HepG2 (cell line): Measurements from ENCODE around the gene FBN2. TPM values are rescaled to one million over a fixed set of nuclear protein-coding genes. Genes with fewer than 3 reads are reported as not detected.

Experiments
- ATAC-seq: fragments of 200-7000 bp; cut with Tn5 transposase; 3 replicates; pipeline ENCODE4 v1.9.1; 2020; ENCODE audit warnings: mild to moderate bottlenecking, moderate library complexity
- BruUV-seq: library from RNA; stranded (reverse); fragments of 400-500 nt; replicated peaks from 2 replicates; lab custom pipeline; 2021; lab: Mats Ljungman, UMichigan
- CTCF ChIA-PET: fragments of 300-600 bp; formaldehyde crosslinking; extraction: SDS; loops from one replicate; lab custom pipeline; 2021; ENCODE audit warnings: low total read pairs, inconsistent platforms, low intra/inter-chr PET ratio; lab: Yijun Ruan, JAX
- POLR2A ChIA-PET: fragments of 350-600 bp; sonication (Branson Sonifier 250); formaldehyde crosslinking; loops from one replicate; lab custom pipeline; 2020; ENCODE audit warnings: antibody characterized with exemption, inconsistent platforms; lab: Yijun Ruan, JAX
- DNase-seq: peaks from one replicate; pipeline ENCODE4 v3.0.0-alpha.2; 2015; ENCODE audit warnings: low spot score
- FAIRE-seq: peaks from 3 replicates; lab custom pipeline; 2011; peaks lifted over from hg19 to GRCh38; lab: Jason Lieb, UNC
- H2AFZ ChIP-seq: one replicate; pipeline ENCODE4 v1.6.1; 2011; ENCODE audit warnings: low read length, inconsistent platforms
- H3K27ac ChIP-seq: fragments of 300-600 bp; 3 replicates; pipeline ENCODE4 v1.8.0; 2011; ENCODE audit warnings: mixed run types, mild to moderate bottlenecking, mixed read lengths, low read length, inconsistent platforms; ENCODE audit not compliant: insufficient read depth; ENCODE audit errors: extremely low read length
- H3K27me3 ChIP-seq, 2 experiments: fragments of 200-600 bp in 1 of 2; 2 replicates in 1 of 2; 3 replicates in 1 of 2; pipeline versions ENCODE4 v1.6.0 to v1.8.0; 2011; ENCODE audit warnings: low read length in 2 of 2, mild to moderate bottlenecking in 2 of 2, moderate library complexity in 2 of 2, inconsistent platforms in 1 of 2; ENCODE audit not compliant: insufficient read depth in 2 of 2, control insufficient read depth in 1 of 2
- H3K36me3 ChIP-seq, 2 experiments: fragments of 200-600 bp in 1 of 2; replicated peaks in 1 of 2; 2 replicates in 1 of 2; 3 replicates in 1 of 2; pipeline versions ENCODE4 v1.5.1 to v1.8.0; 2011; ENCODE audit warnings: low read length in 2 of 2, inconsistent platforms in 1 of 2; ENCODE audit not compliant: insufficient read depth in 2 of 2, control insufficient read depth in 1 of 2
- H3K4me1 ChIP-seq: 2 replicates; pipeline ENCODE4 v1.5.1; 2012; ENCODE audit warnings: low read length, inconsistent platforms; ENCODE audit not compliant: insufficient read depth
- H3K4me2 ChIP-seq: 2 replicates; pipeline ENCODE4 v1.6.0; 2011; ENCODE audit warnings: low read depth, low read length, inconsistent platforms
- H3K4me3 ChIP-seq, 3 experiments: fragments of 200-600 bp in 1 of 3; sonication (generic), shearing (Covaris generic) in 1 of 3; replicated peaks in 1 of 3; 2 replicates each; pipeline ENCODE4 v1.5.1; 2011 to 2016; ENCODE audit warnings: low read length in 3 of 3, inconsistent platforms in 2 of 3, low read depth in 2 of 3, mild to moderate bottlenecking in 2 of 3, control low read depth in 1 of 3, mixed read lengths in 1 of 3; ENCODE audit not compliant: insufficient read depth in 1 of 3
- H3K79me2 ChIP-seq: one replicate; pipeline ENCODE4 v1.6.1; 2011; ENCODE audit warnings: low read length, inconsistent platforms; ENCODE audit not compliant: insufficient read depth
- H3K9ac ChIP-seq: 2 replicates; pipeline ENCODE4 v1.6.0; 2011; ENCODE audit warnings: mild to moderate bottlenecking, low read depth, low read length, inconsistent platforms; ENCODE audit not compliant: insufficient read depth
- H3K9me3 ChIP-seq: 2 replicates; pipeline ENCODE4 v1.5.1; 2012; ENCODE audit warnings: mild to moderate bottlenecking, low read length
- H4K20me1 ChIP-seq: 2 replicates; pipeline ENCODE4 v1.6.0; 2011; ENCODE audit warnings: inconsistent platforms, mild to moderate bottlenecking, low read length, moderate library complexity; ENCODE audit not compliant: insufficient read depth
- AGO2 ChIP-seq: fragments of 200-400 bp; formaldehyde crosslinking; optimal IDR thresholded peaks from 2 replicates; pipeline ENCODE3; 2017; ENCODE audit warnings: mild to moderate bottlenecking, low read depth, low read length, moderate library complexity
- ARNTL ChIP-seq: sonication (generic); formaldehyde crosslinking; IDR thresholded peaks from 2 replicates; pipeline ENCODE4 v1.4.0; 2020; ENCODE audit warnings: mild to moderate bottlenecking, missing genetic modification reagents
- BCLAF1 ChIP-seq: fragments of 450-650 bp; IDR thresholded peaks from 2 replicates; pipeline ENCODE4 v1.6.1; 2017; ENCODE audit warnings: mild to moderate bottlenecking
- ELF1 ChIP-seq: sonication (generic); formaldehyde crosslinking; IDR thresholded peaks from 2 replicates; pipeline ENCODE4 v1.4.0; 2020; ENCODE audit warnings: missing genetic modification reagents
- FOXP4 ChIP-seq: sonication (generic); formaldehyde crosslinking; IDR thresholded peaks from 2 replicates; pipeline ENCODE4 v1.4.0; 2020; ENCODE audit warnings: missing genetic modification reagents
- KAT7 ChIP-seq: IDR thresholded peaks from 2 replicates; pipeline ENCODE4 v1.6.1; 2018; ENCODE audit warnings: borderline replicate concordance, missing compliant biosample characterization
- MXD1 ChIP-seq: sonication (generic); formaldehyde crosslinking; IDR thresholded peaks from 2 replicates; pipeline ENCODE4 v1.4.0; 2020; ENCODE audit warnings: mild to moderate bottlenecking, missing genetic modification reagents
- NR2F1 ChIP-seq, 2 experiments: fragments of 450-650 bp in 1 of 2; formaldehyde crosslinking in 1 of 2; IDR thresholded peaks; 2 replicates each; pipeline versions ENCODE4 v1.5.0 to v1.6.1; 2016 to 2020; ENCODE audit warnings: mild to moderate bottlenecking in 1 of 2, missing compliant biosample characterization in 1 of 2, missing genetic modification reagents in 1 of 2, moderate library complexity in 1 of 2
- PCBP1 ChIP-seq: fragments of 200-400 bp; formaldehyde crosslinking; IDR thresholded peaks from 2 replicates; pipeline ENCODE4 v1.6.1; 2017; ENCODE audit warnings: mild to moderate bottlenecking, low read depth, low read length, borderline replicate concordance
- POLR2G ChIP-seq: fragments of 200-400 bp; formaldehyde crosslinking; IDR thresholded peaks from 2 replicates; pipeline ENCODE4 v1.6.1; 2018; ENCODE audit warnings: mild to moderate bottlenecking, low read depth, low read length, moderate library complexity
- RAD21 ChIP-seq: fragments of 450-650 bp; formaldehyde crosslinking; IDR thresholded peaks from 2 replicates; pipeline ENCODE4 v1.5.0; 2020; ENCODE audit warnings: mild to moderate bottlenecking
- RNF219 ChIP-seq: sonication (generic); formaldehyde crosslinking; IDR thresholded peaks from 2 replicates; pipeline ENCODE4 v1.5.0; 2020; ENCODE audit warnings: mild to moderate bottlenecking, missing genetic modification reagents
- SMC3 ChIP-seq: IDR thresholded peaks from 2 replicates; pipeline ENCODE4 v1.6.1; 2011; ENCODE audit warnings: low read length, improper control_type of control experiment
- STAG1 ChIP-seq: sonication (generic); formaldehyde crosslinking; IDR thresholded peaks from 2 replicates; pipeline ENCODE4 v1.4.0; 2020; ENCODE audit warnings: missing genetic modification reagents
- TARDBP ChIP-seq: sonication (generic); formaldehyde crosslinking; IDR thresholded peaks from 2 replicates; pipeline ENCODE4 v1.8.0; 2022; ENCODE audit warnings: mild to moderate bottlenecking, missing genetic modification reagents
- ZNF207 ChIP-seq: fragments of 450-650 bp; IDR thresholded peaks from 2 replicates; pipeline ENCODE4 v1.6.1; 2016; ENCODE audit warnings: antibody characterized with exemption, borderline replicate concordance
- ZNF510 ChIP-seq: sonication (generic); formaldehyde crosslinking; IDR thresholded peaks from 2 replicates; pipeline ENCODE4 v1.4.0; 2020; ENCODE audit warnings: low read depth, mild to moderate bottlenecking, missing genetic modification reagents
- ZNF629 ChIP-seq: sonication (generic); formaldehyde crosslinking; conservative IDR thresholded peaks from 2 replicates; pipeline ENCODE4 v1.5.0; 2020; ENCODE audit warnings: missing genetic modification reagents
- ZSCAN25 ChIP-seq: sonication (generic); formaldehyde crosslinking; IDR thresholded peaks from 2 replicates; pipeline ENCODE4 v1.8.0; 2022; ENCODE audit warnings: mild to moderate bottlenecking, missing genetic modification reagents
- WGBS: methylation state at CpG from one replicate; pipeline ENCODE4 v1.1.6; 2017; ENCODE audit warnings: low lambda C conversion rate; 5-methylcytosine and 5-hydroxymethylcytosine counted together
- in situ Hi-C: cut with HindIII; loops from 2 replicates; pipeline ENCODE4 v1.10.0; 2017; ENCODE audit warnings: low pct_unique_long_range_greater_than_20kb; ENCODE audit not compliant: extremely low pct_ligation_motif_present
- intact Hi-C: fragments of 100-400 bp; cut with micrococcal nuclease; formaldehyde crosslinking; loops from one replicate; pipeline ENCODE4 v1.10.0; 2022; ENCODE audit not compliant: unreplicated experiment
- polyA plus RNA-seq, 8 experiments: library from polyadenylated mRNA; depleted of rRNA in 3 of 8; stranded (reverse) in 7 of 8; unstranded in 1 of 8; fragments of >200 nt; fragmentation: Illumina TruSeq in 4 of 8; extraction: Trizol in 4 of 8; gene quantifications; 2 replicates each; pipeline versions ENCODE4 v1.2.1 to v1.2.3, GENCODE V29; 2011 to 2016; ENCODE audit warnings: low read depth in 4 of 8, missing spikeins in 1 of 8, mixed read lengths in 1 of 8; ENCODE audit not compliant: insufficient read depth in 1 of 8
- total RNA-seq, 5 experiments: library from RNA; depleted of rRNA; stranded (reverse); fragments of >200 nt; fragmentation: Illumina TruSeq; extraction: Trizol; gene quantifications; 2 replicates each; pipeline ENCODE4 v1.2.3, GENCODE V29; 2016; ENCODE audit warnings: low read depth in 1 of 5

FBN2 gene
- total and polyA plus RNA-seq, 2 of the 13 experiments (the other 11 are each of a cell fraction or from before 2014, with no cell fraction given): not detected

- Histone ChIP-seq H2AFZ (no peak overlapping the region), H4K20me1 (no peaks in the 10 kb centered on the region), H3K4me3 (no peak overlapping the region), H3K9me3 (no peaks in the 10 kb centered on the region), H3K4me2 (no peak overlapping the region), H3K9ac (no peak overlapping the region), H3K27me3 (peaks cover 0 to 6% of the 10 kb centered on the region in 2 experiments; a peak in 2 of 5 replicates), H3K4me1 (peaks cover 14% of the 10 kb centered on the region), H3K27ac (no peak overlapping the region), H3K79me2 (no peaks in the 10 kb centered on the region), H3K36me3 (no peaks in the 10 kb centered on the region)
- DNase-seq (peak; percentile 39), ATAC-seq (peak; percentile 67), FAIRE-seq (peak; percentile 81)
- in situ Hi-C loops (loop anchor here (5.0 to 25.0 kb wide), 5 partner anchors 284 to 1551 kb away; no protein-coding TSS in a partner anchor), intact Hi-C loops (loop anchor here (1.0 to 5.0 kb wide), 4 partner anchors 286 to 1639 kb away; no protein-coding TSS in a partner anchor)
- CTCF ChIA-PET: interaction anchor here (1.7 to 2.3 kb wide), 3 partner anchors 285 to 1554 kb away, joined by 11 to 12 read pairs (median 12); no protein-coding TSS in a partner anchor
- BruUV-seq: no TSS peak
- WGBS: 0% methylated on average over 4 of the region's 4 CpGs
- POLR2A ChIA-PET: no interaction called here
- TF ChIP-seq PCBP1: no peak
- peak; percentile 62; the same call in 1 of the 2 replicates for TF ChIP-seq RAD21 (CRISPR knock-in tag)
- no peak for TF ChIP-seq BCLAF1
- no peak for TF ChIP-seq POLR2G
- no peak for TF ChIP-seq KAT7
- peak; percentile 63 for TF ChIP-seq SMC3
- no peak for TF ChIP-seq RNF219 (CRISPR knock-in tag)
- TF ChIP-seq NR2F1 (CRISPR knock-in tag; IDR thresholded peaks at IDR 0.05): no peak
- peak; percentile 88 for TF ChIP-seq STAG1
- TF ChIP-seq ZSCAN25 (CRISPR knock-in tag): no peak
- TF ChIP-seq ZNF510 (CRISPR knock-in tag): no peak
- no peak for TF ChIP-seq ELF1
- TF ChIP-seq AGO2: no peak
- no peak for TF ChIP-seq ZNF207
- TF ChIP-seq ZNF629 (CRISPR knock-in tag): no peak
- no peak for TF ChIP-seq ARNTL (CRISPR knock-in tag)
- TF ChIP-seq MXD1 (CRISPR knock-in tag): no peak
- TF ChIP-seq FOXP4: no peak
- no peak for TF ChIP-seq TARDBP (CRISPR knock-in tag)
Measured at GRCh38 chr5:128213340-128213739, 324.7 kb downstream of the FBN2 start.
